ENCODE results near the gene CCDC191.

The CCDC191 gene

DNA sequence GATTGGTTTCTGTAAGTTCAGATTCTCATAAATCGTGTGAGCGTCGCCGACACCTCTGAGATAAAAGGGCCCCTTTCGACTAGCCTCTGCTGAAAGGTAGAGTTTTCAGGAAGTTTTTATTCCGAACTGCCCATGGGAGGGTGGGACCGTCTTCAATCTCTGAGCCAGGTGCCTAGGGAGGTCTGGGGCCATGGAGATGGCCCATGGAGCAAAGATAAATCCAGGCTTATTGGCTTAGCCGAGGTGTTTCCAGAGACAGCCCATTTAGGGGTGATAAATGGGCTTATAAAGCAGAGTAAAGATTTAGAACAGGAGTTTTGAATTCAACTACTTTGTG is 653 bp upstream of the CCDC191 start:
- TF ChIP-seq, protein P1, sequence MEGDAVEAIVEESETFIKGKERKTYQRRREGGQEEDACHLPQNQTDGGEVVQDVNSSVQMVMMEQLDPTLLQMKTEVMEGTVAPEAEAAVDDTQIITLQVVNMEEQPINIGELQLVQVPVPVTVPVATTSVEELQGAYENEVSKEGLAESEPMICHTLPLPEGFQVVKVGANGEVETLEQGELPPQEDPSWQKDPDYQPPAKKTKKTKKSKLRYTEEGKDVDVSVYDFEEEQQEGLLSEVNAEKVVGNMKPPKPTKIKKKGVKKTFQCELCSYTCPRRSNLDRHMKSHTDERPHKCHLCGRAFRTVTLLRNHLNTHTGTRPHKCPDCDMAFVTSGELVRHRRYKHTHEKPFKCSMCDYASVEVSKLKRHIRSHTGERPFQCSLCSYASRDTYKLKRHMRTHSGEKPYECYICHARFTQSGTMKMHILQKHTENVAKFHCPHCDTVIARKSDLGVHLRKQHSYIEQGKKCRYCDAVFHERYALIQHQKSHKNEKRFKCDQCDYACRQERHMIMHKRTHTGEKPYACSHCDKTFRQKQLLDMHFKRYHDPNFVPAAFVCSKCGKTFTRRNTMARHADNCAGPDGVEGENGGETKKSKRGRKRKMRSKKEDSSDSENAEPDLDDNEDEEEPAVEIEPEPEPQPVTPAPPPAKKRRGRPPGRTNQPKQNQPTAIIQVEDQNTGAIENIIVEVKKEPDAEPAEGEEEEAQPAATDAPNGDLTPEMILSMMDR (IDR thresholded peaks at IDR 0.05), result no peak

DNA sequence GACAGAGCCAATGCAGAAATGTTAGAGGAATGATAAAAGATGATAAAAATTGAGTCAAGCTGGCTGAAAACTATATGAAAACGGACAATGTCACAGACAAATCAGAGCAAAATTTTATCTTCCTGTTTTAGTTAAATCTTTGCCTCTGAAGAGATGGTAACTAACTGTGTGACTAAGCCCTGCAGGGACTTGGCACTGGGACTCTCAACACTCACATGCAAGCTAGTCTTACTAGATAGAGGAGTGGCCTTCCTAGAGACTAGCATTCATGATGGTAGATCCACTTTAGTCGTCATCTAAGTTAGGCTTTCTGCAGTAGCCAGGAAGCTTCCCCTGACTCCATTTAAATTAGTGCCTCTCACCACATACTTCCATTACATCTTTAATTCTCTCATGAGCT is 4.1 kb downstream of the CCDC191 start:
- TF ChIP-seq, protein P1 (IDR thresholded peaks at IDR 0.05), result no peak

DNA sequence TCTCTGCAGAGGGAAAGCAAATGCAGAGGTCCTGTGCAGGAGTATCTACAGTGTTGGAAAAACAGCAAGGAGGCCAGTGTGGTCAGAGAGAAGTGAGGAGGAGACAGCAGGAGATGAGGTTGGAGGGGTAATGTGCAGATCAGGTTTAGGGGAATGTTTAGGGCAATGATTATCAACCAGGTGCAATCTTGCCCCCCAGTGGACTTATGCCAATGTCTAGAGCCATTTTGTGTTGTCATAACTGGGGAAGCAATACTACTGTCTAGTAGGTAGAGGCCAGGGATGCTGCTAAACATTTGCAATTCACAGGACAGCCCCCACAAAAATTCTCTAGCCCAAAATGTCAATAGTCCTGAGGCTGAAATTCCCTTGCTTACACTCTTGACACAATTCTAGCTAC is 13.1 kb downstream of the CCDC191 start:
- TF ChIP-seq, protein P1 (IDR thresholded peaks at IDR 0.05), result no peak

DNA sequence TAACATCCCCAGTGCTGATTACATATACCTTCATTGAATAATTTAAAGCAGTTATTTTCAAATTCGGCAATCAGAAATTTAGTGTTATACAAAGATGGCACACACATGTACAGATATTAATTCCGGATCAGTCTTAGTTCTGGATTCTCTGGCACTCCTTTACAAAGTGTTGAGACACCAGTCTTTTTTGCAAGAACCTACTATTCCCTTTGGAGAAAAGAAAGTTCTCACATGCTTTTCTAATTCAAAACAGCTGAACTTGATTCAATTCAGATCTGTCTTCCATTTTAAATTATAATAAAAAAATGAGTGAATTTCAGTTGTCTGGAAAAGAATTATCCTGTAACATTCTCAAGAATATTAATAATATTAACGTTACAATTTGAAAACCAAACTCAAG is 20.4 kb downstream of the CCDC191 start:
- TF ChIP-seq, protein P1 (IDR thresholded peaks at IDR 0.05), result no peak

DNA sequence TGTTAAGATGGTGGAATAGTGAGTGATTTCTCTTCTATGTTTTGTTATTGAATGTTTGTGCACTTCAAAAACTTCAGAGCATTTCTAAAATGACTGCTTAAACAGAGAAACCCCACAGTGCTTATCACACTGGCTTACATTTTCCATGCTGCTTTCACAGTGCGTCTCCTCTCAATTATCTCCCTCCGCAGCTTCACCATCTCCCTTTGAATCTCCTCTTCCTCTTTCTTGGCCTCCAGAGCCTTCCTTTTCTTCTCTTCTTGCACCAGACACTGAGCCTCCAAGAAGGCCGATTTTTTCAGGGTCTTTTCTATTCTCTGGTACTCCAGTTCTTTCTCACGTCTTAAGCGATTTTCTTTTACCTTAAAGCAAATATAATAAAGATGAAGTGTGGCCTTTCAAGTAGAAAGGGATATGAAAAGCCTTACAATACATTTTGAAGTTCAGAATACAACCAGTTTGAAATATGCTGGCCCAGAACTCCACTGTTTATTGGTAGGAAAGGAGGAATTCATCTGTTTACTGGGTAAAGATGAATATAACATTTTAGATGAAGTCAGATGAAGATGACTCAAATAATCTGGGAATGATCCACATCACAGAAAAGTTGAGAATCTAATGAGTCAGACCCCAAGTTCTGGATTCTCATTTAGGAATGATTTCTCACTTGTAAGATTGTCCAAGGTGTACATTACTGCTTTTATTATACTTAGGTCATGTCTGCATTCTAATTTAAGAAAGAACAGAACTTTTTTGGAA is 21.4 kb downstream of the CCDC191 start:
- TF ChIP-seq, protein P1 (IDR thresholded peaks at IDR 0.05), result no peak

DNA sequence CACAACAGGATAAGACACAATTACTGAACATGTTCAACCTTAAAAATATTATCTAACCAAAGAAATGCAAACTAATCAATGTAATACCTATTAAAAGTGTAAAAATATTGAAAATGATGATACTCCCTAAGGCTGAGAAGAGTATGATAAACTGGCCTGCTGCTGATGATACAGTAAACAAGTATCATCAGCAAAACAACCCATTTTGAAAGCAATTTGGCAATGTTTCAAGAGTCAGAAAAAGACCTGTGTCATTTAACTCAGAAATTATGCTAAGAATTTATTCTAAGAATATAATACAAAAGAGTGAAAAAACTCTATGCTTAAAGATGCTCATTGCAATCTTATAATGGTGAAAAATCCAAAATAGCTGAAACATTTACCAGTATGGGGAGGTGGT is 22.1 kb downstream of the CCDC191 start:
- TF ChIP-seq, protein P1 (IDR thresholded peaks at IDR 0.05), result no peak

DNA sequence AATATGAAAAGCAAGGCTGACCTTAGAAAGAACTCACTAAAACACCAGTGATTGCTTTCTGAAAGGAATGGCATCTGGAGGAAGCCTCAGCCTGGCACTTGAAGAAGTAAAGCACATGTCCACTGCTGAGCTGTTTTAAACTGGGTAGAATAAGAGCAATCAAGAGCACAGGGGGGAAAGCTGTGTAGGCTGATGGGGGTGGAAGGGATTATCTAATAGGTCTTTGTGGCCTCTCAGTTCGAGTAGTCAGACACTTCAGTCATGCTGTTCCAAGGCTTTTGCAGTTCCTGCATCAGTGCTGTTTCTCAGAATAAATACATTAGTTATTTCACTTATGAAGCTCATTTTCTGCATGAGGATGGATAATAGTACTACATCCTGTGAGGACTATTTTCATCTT is 22.6 kb downstream of the CCDC191 start:
- TF ChIP-seq, protein P1 (IDR thresholded peaks at IDR 0.05), result no peak

DNA sequence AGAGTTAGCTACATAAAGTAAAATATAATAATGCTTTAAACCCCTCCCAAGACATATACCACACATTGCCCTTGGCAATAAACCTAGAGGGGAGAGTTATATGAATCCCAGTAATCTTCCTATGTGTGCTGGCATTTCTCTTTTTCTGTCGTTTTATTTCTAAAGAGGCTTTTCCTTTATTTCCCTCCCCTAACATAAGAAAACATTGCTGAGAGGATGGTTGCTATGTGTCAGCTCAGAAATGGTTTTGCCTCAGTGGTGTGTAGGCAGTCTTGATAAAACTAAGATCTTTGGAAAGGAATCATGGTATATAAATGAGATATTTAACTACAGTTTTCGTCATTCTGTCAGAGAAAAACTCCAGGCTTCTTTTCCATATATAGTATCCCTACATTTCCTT is 30.0 kb downstream of the CCDC191 start:
- TF ChIP-seq, protein P1 (IDR thresholded peaks at IDR 0.05), result no peak

All from LNCAP (cell line).